ENCODE data around the gene EML4. TPM values are rescaled to one million over a fixed set of nuclear protein-coding genes. Genes with fewer than 3 reads are reported as not detected.

EML4 gene
- total RNA-seq, 2 experiments from 2014 or later = 88.0 to 89.7 TPM

- Mint-ChIP-seq H3K9me3 (ENCODE audit: insufficient read depth) (no peaks in the 10 kb centered on the region), H3K27ac (no peak overlapping the region), H3K4me3 (no peak overlapping the region), H3K4me1 (ENCODE audit: low read depth) (peaks cover 51% of the 10 kb centered on the region), H3K36me3 (ENCODE audit: low read depth) (peaks cover 42% of the 10 kb centered on the region), H3K27me3 (ENCODE audit: low read depth) (no peaks in the 10 kb centered on the region)
- CTCF ChIA-PET = no interaction called here
- ATAC-seq = no peak
- POLR2A ChIA-PET = no interaction called here
- no peak for DNase-seq
Measured at GRCh38 chr2:42176992-42177738, 8.0 kb downstream of the EML4 start.

- CTCF ChIA-PET = interaction anchor here (1.3 to 4.8 kb wide), 2 partner anchors 83 to 150 kb away, joined by 3 to 23 read pairs; no protein-coding TSS in a partner anchor
- Mint-ChIP-seq H3K27ac (no peak overlapping the region), H3K27me3 (ENCODE audit: low read depth) (no peaks in the 10 kb centered on the region), H3K9me3 (ENCODE audit: insufficient read depth) (no peaks in the 10 kb centered on the region), H3K4me1 (ENCODE audit: low read depth) (peaks cover 50% of the 10 kb centered on the region), H3K4me3 (no peak overlapping the region), H3K36me3 (ENCODE audit: low read depth) (peaks cover 45% of the 10 kb centered on the region)
- ATAC-seq = no peak
- DNase-seq = no peak
- POLR2A ChIA-PET = no interaction called here
Measured at GRCh38 chr2:42178335-42178734, 9.2 kb downstream of the EML4 start.

- POLR2A ChIA-PET = interaction anchor here (1.1 kb wide), 1 partner anchor 47 kb away, joined by 3 read pairs; no protein-coding TSS in a partner anchor
- no peak for DNase-seq
- Mint-ChIP-seq H3K27me3 (ENCODE audit: low read depth) (no peaks in the 10 kb centered on the region), H3K9me3 (ENCODE audit: insufficient read depth) (no peaks in the 10 kb centered on the region), H3K4me1 (ENCODE audit: low read depth) (peaks cover 53% of the 10 kb centered on the region), H3K27ac (no peak overlapping the region), H3K4me3 (no peak overlapping the region), H3K36me3 (ENCODE audit: low read depth) (peaks cover 44% of the 10 kb centered on the region)
- ATAC-seq = no peak
- CTCF ChIA-PET = interaction anchor here (0.9 to 4.8 kb wide), 7 partner anchors 9 to 93 kb away, joined by 3 to 23 read pairs (median 5); no protein-coding TSS in a partner anchor
Measured at GRCh38 chr2:42180300-42180699, 11.1 kb downstream of the EML4 start.

GRCh38 chr2:42182654-42183308 is 13.6 kb downstream of the EML4 start:
- no peak overlapping the region for H3K4me3 Mint-ChIP-seq
- H3K4me1 Mint-ChIP-seq (ENCODE audit: low read depth) = peaks cover 46% of the 10 kb centered on the region
- H3K27ac Mint-ChIP-seq = peak overlapping the region; percentile 31
- POLR2A ChIA-PET = interaction anchor here (1.6 kb wide), 1 partner anchor 50 kb away, joined by 3 read pairs; no protein-coding TSS in a partner anchor
- DNase-seq (no peak), ATAC-seq (no peak)
- no peaks in the 10 kb centered on the region for H3K9me3 Mint-ChIP-seq (ENCODE audit: insufficient read depth)
- peaks cover 44% of the 10 kb centered on the region for H3K36me3 Mint-ChIP-seq (ENCODE audit: low read depth)
- H3K27me3 Mint-ChIP-seq (ENCODE audit: low read depth) = no peaks in the 10 kb centered on the region
- CTCF ChIA-PET = interaction anchor here (0.7 to 4.8 kb wide), 7 partner anchors 12 to 315 kb away, joined by 3 to 23 read pairs (median 3); no protein-coding TSS in a partner anchor

GRCh38 chr2:42183775-42184174 is 14.6 kb downstream of the EML4 start:
- no peaks in the 10 kb centered on the region for H3K27me3 Mint-ChIP-seq (ENCODE audit: low read depth)
- no peak for ATAC-seq
- no peak overlapping the region for H3K4me3 Mint-ChIP-seq
- no peak for DNase-seq
- no peak overlapping the region for H3K27ac Mint-ChIP-seq
- ChIA-PET POLR2A (no interaction called here), CTCF (interaction anchor here (1.2 to 1.7 kb wide), 3 partner anchors 12 to 144 kb away, joined by 3 to 10 read pairs (median 8); no protein-coding TSS in a partner anchor)
- H3K36me3 Mint-ChIP-seq (ENCODE audit: low read depth) = peaks cover 44% of the 10 kb centered on the region
- peaks cover 46% of the 10 kb centered on the region for H3K4me1 Mint-ChIP-seq (ENCODE audit: low read depth)
- no peaks in the 10 kb centered on the region for H3K9me3 Mint-ChIP-seq (ENCODE audit: insufficient read depth)

GRCh38 chr2:42184346-42184745 is 15.2 kb downstream of the EML4 start:
- POLR2A ChIA-PET = no interaction called here
- ATAC-seq = no peak
- Mint-ChIP-seq H3K9me3 (ENCODE audit: insufficient read depth) (no peaks in the 10 kb centered on the region), H3K36me3 (ENCODE audit: low read depth) (peaks cover 42% of the 10 kb centered on the region), H3K4me3 (no peak overlapping the region), H3K4me1 (ENCODE audit: low read depth) (peaks cover 46% of the 10 kb centered on the region), H3K27ac (no peak overlapping the region), H3K27me3 (ENCODE audit: low read depth) (no peaks in the 10 kb centered on the region)
- CTCF ChIA-PET = no interaction called here
- no peak for DNase-seq

DNA sequence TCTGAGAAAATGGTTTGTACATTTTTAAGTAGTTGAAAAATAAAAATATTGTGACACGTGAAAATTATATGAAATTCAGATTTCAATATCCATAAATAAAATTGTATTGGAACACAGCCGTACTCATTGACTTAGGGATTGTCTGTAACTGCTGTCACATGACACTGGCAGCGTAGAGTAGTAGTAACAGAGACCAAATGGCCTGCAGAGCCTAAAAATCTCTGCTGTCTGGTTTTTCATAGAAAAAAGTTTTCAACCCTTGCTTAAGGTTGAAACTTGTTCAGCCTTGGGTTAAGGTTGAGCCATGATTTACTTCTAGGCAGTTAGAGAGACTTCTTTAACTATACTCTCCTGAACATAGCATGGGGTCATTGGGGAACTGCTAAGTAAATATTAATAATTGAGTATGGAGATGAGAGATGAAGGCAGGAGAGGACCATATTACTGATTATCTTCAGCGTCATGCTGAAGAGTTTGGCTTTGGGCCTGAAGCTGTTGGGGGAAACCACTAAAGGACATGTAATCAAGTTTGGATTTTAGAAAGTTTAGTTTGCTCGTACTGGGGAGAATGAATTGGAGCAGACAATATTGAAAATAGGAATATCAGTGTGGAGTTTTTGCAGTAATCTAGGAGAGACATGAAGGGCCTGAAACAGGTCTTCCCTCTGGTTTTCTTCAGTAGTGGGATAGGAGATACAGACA is 16.2 kb downstream of the EML4 start:
- CTCF ChIA-PET = interaction anchor here (1.3 kb wide), 1 partner anchor 89 kb away, joined by 5 read pairs; no protein-coding TSS in a partner anchor
- Mint-ChIP-seq H3K27ac (no peak overlapping the region), H3K4me3 (no peak overlapping the region)

DNA sequence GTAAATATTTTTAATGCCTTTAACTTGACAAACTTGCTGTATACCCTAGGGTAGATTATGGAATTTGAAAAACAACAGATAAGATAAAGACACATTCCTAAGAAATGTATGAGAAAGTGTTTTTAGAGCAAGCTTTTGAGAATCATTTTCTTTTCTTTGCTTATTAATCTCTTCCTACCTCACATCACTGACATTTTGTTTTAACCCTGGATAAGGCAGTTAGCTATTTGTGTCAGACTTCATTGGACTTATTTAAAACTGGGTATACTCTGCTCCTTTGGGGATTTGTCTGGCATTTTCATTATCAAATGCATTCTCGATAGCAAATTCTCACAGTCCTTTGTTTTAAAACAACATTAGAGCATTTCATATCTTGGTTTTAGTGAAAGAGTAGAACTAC is 17.2 kb downstream of the EML4 start:
- ChIA-PET POLR2A (interaction anchor here (0.8 kb wide), 1 partner anchor 85 kb away, joined by 3 read pairs; no protein-coding TSS in a partner anchor), CTCF (interaction anchor here (1.3 kb wide), 1 partner anchor 90 kb away, joined by 5 read pairs; no protein-coding TSS in a partner anchor)
- Mint-ChIP-seq H3K4me1 (ENCODE audit: low read depth) (peaks cover 39% of the 10 kb centered on the region), H3K27ac (no peak overlapping the region), H3K9me3 (ENCODE audit: insufficient read depth) (no peaks in the 10 kb centered on the region), H3K36me3 (ENCODE audit: low read depth) (peaks cover 35% of the 10 kb centered on the region), H3K27me3 (ENCODE audit: low read depth) (no peaks in the 10 kb centered on the region), H3K4me3 (no peak overlapping the region)
- no peak for DNase-seq
- no peak for ATAC-seq

More for the DNA sequence above, 16.2 kb downstream of the EML4 start:
- DNase-seq (no peak), ATAC-seq (no peak)
- peaks cover 40% of the 10 kb centered on the region for H3K36me3 Mint-ChIP-seq (ENCODE audit: low read depth)
- no peaks in the 10 kb centered on the region for H3K27me3 Mint-ChIP-seq (ENCODE audit: low read depth)
- H3K9me3 Mint-ChIP-seq (ENCODE audit: insufficient read depth) = no peaks in the 10 kb centered on the region
- POLR2A ChIA-PET = no interaction called here
- H3K4me1 Mint-ChIP-seq (ENCODE audit: low read depth) = peaks cover 41% of the 10 kb centered on the region

GRCh38 chr2:42186945-42187632 is 17.9 kb downstream of the EML4 start:
- no peaks in the 10 kb centered on the region for H3K27me3 Mint-ChIP-seq (ENCODE audit: low read depth)
- H3K4me3 Mint-ChIP-seq = no peak overlapping the region
- POLR2A ChIA-PET = no interaction called here
- CTCF ChIA-PET = interaction anchor here (1.3 kb wide), 1 partner anchor 91 kb away, joined by 5 read pairs; no protein-coding TSS in a partner anchor
- no peaks in the 10 kb centered on the region for H3K9me3 Mint-ChIP-seq (ENCODE audit: insufficient read depth)
- H3K4me1 Mint-ChIP-seq (ENCODE audit: low read depth) = peaks cover 36% of the 10 kb centered on the region
- no peak for DNase-seq
- ATAC-seq = no peak
- no peak overlapping the region for H3K27ac Mint-ChIP-seq
- peaks cover 31% of the 10 kb centered on the region for H3K36me3 Mint-ChIP-seq (ENCODE audit: low read depth)

DNA sequence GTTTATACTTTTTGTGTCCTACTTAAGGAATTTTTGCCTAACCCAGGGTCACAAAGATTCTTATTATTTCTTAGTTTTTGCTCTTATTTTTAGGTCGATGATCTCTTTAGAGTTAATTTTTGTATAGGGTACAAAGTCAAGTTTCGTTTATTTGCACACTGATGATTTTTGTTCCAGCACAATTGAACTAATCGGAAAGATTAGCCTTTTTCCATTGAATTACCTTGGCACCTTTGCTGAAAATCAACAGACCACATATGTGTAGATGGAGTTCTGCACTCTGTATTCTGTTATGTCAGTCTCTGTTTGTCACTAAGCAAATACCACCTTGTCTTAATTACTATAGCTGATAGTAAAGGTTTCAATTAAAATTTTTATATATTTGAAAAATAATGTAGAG is 18.7 kb downstream of the EML4 start:
- ATAC-seq = no peak
- no peak for DNase-seq
- Mint-ChIP-seq H3K27ac (no peak overlapping the region), H3K4me1 (ENCODE audit: low read depth) (peaks cover 34% of the 10 kb centered on the region), H3K36me3 (ENCODE audit: low read depth) (peaks cover 27% of the 10 kb centered on the region), H3K27me3 (ENCODE audit: low read depth) (no peaks in the 10 kb centered on the region), H3K4me3 (no peak overlapping the region), H3K9me3 (ENCODE audit: insufficient read depth) (no peaks in the 10 kb centered on the region)
- ChIA-PET CTCF (interaction anchor here (1.0 kb wide), 1 partner anchor 9 kb away, joined by 5 read pairs; no protein-coding TSS in a partner anchor), POLR2A (no interaction called here)

- no peak for ATAC-seq
- H3K9me3 Mint-ChIP-seq (ENCODE audit: insufficient read depth) = no peaks in the 10 kb centered on the region
- CTCF ChIA-PET = no interaction called here
- POLR2A ChIA-PET = no interaction called here
- H3K4me1 Mint-ChIP-seq (ENCODE audit: low read depth) = peaks cover 38% of the 10 kb centered on the region
- H3K36me3 Mint-ChIP-seq (ENCODE audit: low read depth) = peaks cover 27% of the 10 kb centered on the region
- H3K27ac Mint-ChIP-seq = no peak overlapping the region
- H3K27me3 Mint-ChIP-seq (ENCODE audit: low read depth) = no peaks in the 10 kb centered on the region
- H3K4me3 Mint-ChIP-seq = no peak overlapping the region
- DNase-seq = no peak
Measured at GRCh38 chr2:42189235-42189566, 20.0 kb downstream of the EML4 start.

All from activated CD8-positive, alpha-beta T cell treated with anti-CD3 and anti-CD28 coated beads, Interleukin-2, amount 10 ng/mL, durations not matched to agents 7 days and 5 days (primary cell).